Measurements from ENCODE around the gene ZFP57. TPM values are rescaled to one million over a fixed set of nuclear protein-coding genes. Genes with fewer than 3 reads are reported as not detected.
A peak's percentile ranks its signal among the peaks of the same experiment; 100 is the strongest.

Gene ZFP57
- polyA plus RNA-seq, 1 donor from 2014 or later: not detected

DNA sequence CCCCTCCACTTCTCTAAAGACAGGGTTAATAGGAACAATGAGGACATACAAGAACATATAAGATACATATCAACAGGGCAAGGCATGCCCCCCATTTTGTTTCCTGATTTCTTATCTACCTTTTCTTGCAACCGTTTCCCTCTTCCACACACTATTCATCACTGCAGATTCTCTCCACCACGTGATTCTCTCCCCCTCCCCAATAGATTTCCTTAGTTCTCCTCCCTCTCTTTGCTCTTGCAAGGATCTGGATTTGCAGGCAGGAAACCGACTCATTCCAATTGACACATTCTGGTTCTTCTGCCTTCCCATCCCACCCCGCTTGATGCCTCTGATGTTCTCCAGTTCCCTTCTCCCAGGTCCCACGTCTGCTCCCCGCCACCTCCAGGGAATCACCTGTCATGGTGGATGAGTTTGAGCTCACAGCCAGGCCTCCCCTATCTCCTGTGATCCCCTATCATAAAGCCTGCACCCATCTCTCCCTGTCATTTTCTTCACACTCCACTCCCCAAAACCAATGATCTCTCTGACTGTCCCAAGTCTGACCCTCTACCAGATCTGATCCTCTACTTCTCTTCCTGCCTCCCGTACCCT, 55.5 kb downstream of the ZFP57 start (continued):
- TF ChIP-seq, protein P1, sequence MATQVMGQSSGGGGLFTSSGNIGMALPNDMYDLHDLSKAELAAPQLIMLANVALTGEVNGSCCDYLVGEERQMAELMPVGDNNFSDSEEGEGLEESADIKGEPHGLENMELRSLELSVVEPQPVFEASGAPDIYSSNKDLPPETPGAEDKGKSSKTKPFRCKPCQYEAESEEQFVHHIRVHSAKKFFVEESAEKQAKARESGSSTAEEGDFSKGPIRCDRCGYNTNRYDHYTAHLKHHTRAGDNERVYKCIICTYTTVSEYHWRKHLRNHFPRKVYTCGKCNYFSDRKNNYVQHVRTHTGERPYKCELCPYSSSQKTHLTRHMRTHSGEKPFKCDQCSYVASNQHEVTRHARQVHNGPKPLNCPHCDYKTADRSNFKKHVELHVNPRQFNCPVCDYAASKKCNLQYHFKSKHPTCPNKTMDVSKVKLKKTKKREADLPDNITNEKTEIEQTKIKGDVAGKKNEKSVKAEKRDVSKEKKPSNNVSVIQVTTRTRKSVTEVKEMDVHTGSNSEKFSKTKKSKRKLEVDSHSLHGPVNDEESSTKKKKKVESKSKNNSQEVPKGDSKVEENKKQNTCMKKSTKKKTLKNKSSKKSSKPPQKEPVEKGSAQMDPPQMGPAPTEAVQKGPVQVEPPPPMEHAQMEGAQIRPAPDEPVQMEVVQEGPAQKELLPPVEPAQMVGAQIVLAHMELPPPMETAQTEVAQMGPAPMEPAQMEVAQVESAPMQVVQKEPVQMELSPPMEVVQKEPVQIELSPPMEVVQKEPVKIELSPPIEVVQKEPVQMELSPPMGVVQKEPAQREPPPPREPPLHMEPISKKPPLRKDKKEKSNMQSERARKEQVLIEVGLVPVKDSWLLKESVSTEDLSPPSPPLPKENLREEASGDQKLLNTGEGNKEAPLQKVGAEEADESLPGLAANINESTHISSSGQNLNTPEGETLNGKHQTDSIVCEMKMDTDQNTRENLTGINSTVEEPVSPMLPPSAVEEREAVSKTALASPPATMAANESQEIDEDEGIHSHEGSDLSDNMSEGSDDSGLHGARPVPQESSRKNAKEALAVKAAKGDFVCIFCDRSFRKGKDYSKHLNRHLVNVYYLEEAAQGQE (IDR thresholded peaks at IDR 0.05; ENCODE audit: borderline replicate concordance): no peak

DNA sequence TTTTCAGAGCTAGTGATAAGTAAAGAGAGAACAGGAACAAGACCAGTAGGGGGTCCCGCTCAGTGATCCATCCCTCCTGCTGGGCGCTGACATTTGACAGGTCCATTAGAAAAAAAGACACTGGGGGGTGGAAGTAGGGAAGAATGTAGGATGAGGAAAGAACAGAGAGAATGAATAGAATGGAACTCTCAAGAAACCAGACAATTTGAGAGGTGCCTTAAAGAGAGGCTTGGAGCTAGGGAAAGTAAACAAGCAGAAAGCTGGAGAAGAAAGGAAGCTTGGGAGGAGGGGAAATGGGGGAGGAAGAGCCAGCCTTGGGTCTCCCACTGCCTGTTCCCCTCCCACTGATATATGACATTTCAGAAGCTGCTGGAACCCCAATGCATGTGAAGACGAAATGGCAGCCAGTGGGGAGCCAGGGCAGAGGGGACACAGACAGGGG, 56.4 kb downstream of the ZFP57 start:
- Histone ChIP-seq H3K27me3 (ENCODE audit: insufficient read depth, low read depth, low read length) (no peaks in the 10 kb centered on the region), H3K79me2 (replicated peaks; ENCODE audit: insufficient read depth, low read length) (peaks cover 44% of the 10 kb centered on the region), H3K9ac (ENCODE audit: low read length) (peak overlapping the region; percentile 50), H3K36me3 (ENCODE audit: insufficient read depth, low read length) (peaks cover 23% of the 10 kb centered on the region), H3K9me2 (ENCODE audit: insufficient read depth, low read length) (no peaks in the 10 kb centered on the region), H3F3A (ENCODE audit: insufficient read depth, low read length, poor library complexity, severe bottlenecking) (no peaks in the 10 kb centered on the region), H3K27ac (ENCODE audit: low read length) (peak overlapping the region; percentile 85), H2AFZ (ENCODE audit: low read depth, low read length) (no peak overlapping the region), H3K9me3 (ENCODE audit: low read length) (no peaks in the 10 kb centered on the region), H4K20me1 (ENCODE audit: insufficient read depth) (no peaks in the 10 kb centered on the region), H3K4me2 (ENCODE audit: low read length) (peak overlapping the region; percentile 78), H3K4me3 (ENCODE audit: low read length) (peak overlapping the region; percentile 69)
- peak; percentile 50 for TF ChIP-seq POLR2AphosphoS5 (IDR thresholded peaks at IDR 0.05)
- TF ChIP-seq RAD21 (conservative IDR thresholded peaks at IDR 0.05): no peak
- no peak for TF ChIP-seq EZH2 (IDR thresholded peaks at IDR 0.05; ENCODE audit: borderline replicate concordance, insufficient read depth, low read length, poor library complexity, severe bottlenecking)
- TF ChIP-seq, protein P1 (IDR thresholded peaks at IDR 0.05; ENCODE audit: borderline replicate concordance): no peak
- TF ChIP-seq EP300 (conservative IDR thresholded peaks at IDR 0.05; ENCODE audit: poor library complexity, severe bottlenecking): peak; percentile 53
- no peak for TF ChIP-seq MXI1 (conservative IDR thresholded peaks at IDR 0.05; ENCODE audit: poor library complexity, severe bottlenecking)
- TF ChIP-seq SMC3 (conservative IDR thresholded peaks at IDR 0.05; ENCODE audit: poor library complexity): no peak
- TF ChIP-seq, protein P2, sequence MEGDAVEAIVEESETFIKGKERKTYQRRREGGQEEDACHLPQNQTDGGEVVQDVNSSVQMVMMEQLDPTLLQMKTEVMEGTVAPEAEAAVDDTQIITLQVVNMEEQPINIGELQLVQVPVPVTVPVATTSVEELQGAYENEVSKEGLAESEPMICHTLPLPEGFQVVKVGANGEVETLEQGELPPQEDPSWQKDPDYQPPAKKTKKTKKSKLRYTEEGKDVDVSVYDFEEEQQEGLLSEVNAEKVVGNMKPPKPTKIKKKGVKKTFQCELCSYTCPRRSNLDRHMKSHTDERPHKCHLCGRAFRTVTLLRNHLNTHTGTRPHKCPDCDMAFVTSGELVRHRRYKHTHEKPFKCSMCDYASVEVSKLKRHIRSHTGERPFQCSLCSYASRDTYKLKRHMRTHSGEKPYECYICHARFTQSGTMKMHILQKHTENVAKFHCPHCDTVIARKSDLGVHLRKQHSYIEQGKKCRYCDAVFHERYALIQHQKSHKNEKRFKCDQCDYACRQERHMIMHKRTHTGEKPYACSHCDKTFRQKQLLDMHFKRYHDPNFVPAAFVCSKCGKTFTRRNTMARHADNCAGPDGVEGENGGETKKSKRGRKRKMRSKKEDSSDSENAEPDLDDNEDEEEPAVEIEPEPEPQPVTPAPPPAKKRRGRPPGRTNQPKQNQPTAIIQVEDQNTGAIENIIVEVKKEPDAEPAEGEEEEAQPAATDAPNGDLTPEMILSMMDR (IDR thresholded peaks at IDR 0.05; ENCODE audit: poor library complexity, severe bottlenecking): no peak
- TF ChIP-seq TAF1 (IDR thresholded peaks at IDR 0.05; ENCODE audit: low read depth): no peak

Small RNA genes lying within 50 kb of the gene (small RNA-seq; reads per million reads assigned to genes)
- 0 to 1.0 (median 0) reads per million in 3 experiments for gene SUMO2P1

Other genes with a start within 250 kb of the ZFP57 start
- not detected in 2 replicates for gene OR10C1, start 241.8 kb downstream of the ZFP57 start, polyA plus RNA-seq
- gene OR11A1, start 224.1 kb downstream of the ZFP57 start, polyA plus RNA-seq: not detected in 2 replicates
- gene OR2H1, start 224.0 kb downstream of the ZFP57 start, polyA plus RNA-seq: not detected in 2 replicates
- not detected in 2 replicates for gene MAS1L, start 193.2 kb downstream of the ZFP57 start, polyA plus RNA-seq
- not detected in 2 replicates for gene UBD, start 121.4 kb downstream of the ZFP57 start, polyA plus RNA-seq
- gene OR2H2, start 96.0 kb downstream of the ZFP57 start, polyA plus RNA-seq: not detected in 2 replicates
- 108 and 120 TPM in 2 replicates for gene GABBR1, start 48.0 kb downstream of the ZFP57 start, polyA plus RNA-seq
- not detected in 2 replicates for gene MOG, start 24.1 kb downstream of the ZFP57 start, polyA plus RNA-seq
- gene HLA-F, start 42.3 kb upstream of the ZFP57 start, polyA plus RNA-seq: 1.4 TPM in 1 of 2 replicates, not detected in the other
- not detected in 2 replicates for gene HLA-G, start 146.7 kb upstream of the ZFP57 start, polyA plus RNA-seq

Data from neural cell (in vitro differentiated cells).